ENCODE data around the gene DYSF. TPM values are rescaled to one million over a fixed set of nuclear protein-coding genes. Genes with fewer than 3 reads are reported as not detected.

DYSF gene
- total and polyA plus RNA-seq, 3 donors from 2014 or later: 6.8 to 10.9 (median 8.9) TPM

- TF ChIP-seq, protein P1, sequence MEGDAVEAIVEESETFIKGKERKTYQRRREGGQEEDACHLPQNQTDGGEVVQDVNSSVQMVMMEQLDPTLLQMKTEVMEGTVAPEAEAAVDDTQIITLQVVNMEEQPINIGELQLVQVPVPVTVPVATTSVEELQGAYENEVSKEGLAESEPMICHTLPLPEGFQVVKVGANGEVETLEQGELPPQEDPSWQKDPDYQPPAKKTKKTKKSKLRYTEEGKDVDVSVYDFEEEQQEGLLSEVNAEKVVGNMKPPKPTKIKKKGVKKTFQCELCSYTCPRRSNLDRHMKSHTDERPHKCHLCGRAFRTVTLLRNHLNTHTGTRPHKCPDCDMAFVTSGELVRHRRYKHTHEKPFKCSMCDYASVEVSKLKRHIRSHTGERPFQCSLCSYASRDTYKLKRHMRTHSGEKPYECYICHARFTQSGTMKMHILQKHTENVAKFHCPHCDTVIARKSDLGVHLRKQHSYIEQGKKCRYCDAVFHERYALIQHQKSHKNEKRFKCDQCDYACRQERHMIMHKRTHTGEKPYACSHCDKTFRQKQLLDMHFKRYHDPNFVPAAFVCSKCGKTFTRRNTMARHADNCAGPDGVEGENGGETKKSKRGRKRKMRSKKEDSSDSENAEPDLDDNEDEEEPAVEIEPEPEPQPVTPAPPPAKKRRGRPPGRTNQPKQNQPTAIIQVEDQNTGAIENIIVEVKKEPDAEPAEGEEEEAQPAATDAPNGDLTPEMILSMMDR (IDR thresholded peaks at IDR 0.05): no peak
- TF ChIP-seq POLR2A (IDR thresholded peaks at IDR 0.05): no peak
- Histone ChIP-seq H3K36me3 (ENCODE audit: low read depth, missing control alignments) (no peaks in the 10 kb centered on the region), H3K27ac (no peak overlapping the region), H3K27me3 (no peaks in the 10 kb centered on the region), H3K9me3 (no peaks in the 10 kb centered on the region), H3K4me3 (no peak overlapping the region), H3K4me1 (no peaks in the 10 kb centered on the region)
- WGBS, 2 donors: 93 to 97% methylated on average over 1 of the region's 1 CpG
- intact Hi-C loops (cut with DNase I; ENCODE audit: low total_unique reads): no loop called here
- no peak for DNase-seq
These were observed 181.2 kb downstream of the DYSF start for GRCh38 chr2:71634567-71634966.

DNA sequence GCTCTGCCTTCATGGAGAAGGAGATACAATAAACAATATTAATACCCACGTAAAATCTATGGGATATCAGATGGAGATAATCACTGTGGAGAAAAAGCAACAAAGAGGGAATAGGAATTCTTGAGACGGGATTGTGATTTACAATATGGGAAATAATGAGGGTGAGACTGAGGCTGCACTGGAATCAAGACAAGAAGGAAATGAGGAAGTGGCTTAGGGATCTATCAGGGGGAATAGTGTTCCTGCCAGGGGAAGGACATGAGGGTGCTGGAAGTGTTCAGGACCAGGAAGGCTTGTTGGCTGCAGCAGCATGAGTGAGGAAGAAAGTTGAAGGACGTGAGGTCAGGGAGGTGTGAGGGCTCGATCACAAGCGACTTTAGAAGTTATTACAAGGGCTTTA is 182.4 kb downstream of the DYSF start:
- intact Hi-C loops (cut with DNase I; ENCODE audit: low total_unique reads): no loop called here
- Histone ChIP-seq H3K27me3 (no peaks in the 10 kb centered on the region), H3K4me1 (no peaks in the 10 kb centered on the region), H3K4me3 (no peak overlapping the region), H3K27ac (no peak overlapping the region), H3K9me3 (no peaks in the 10 kb centered on the region), H3K36me3 (ENCODE audit: low read depth, missing control alignments) (no peaks in the 10 kb centered on the region)
- no peak for DNase-seq
- 84 to 94% methylated on average over 5 of the region's 5 CpGs for WGBS, 2 donors
- TF ChIP-seq, protein P1 (IDR thresholded peaks at IDR 0.05): no peak
- no peak for TF ChIP-seq POLR2A (IDR thresholded peaks at IDR 0.05)

- Histone ChIP-seq H3K4me1 (no peaks in the 10 kb centered on the region), H3K36me3 (ENCODE audit: low read depth, missing control alignments) (no peaks in the 10 kb centered on the region), H3K9me3 (no peaks in the 10 kb centered on the region), H3K27ac (no peak overlapping the region), H3K27me3 (no peaks in the 10 kb centered on the region), H3K4me3 (no peak overlapping the region)
- DNase-seq: no peak
- 83 to 87% methylated on average over 5 of the region's 5 CpGs for WGBS, 2 donors
- TF ChIP-seq, protein P1 (IDR thresholded peaks at IDR 0.05): no peak
- TF ChIP-seq POLR2A (IDR thresholded peaks at IDR 0.05): no peak
- intact Hi-C loops (cut with DNase I; ENCODE audit: low total_unique reads): no loop called here
These were observed 183.8 kb downstream of the DYSF start for GRCh38 chr2:71637168-71637567.

GRCh38 chr2:71637736-71638135 is 184.4 kb downstream of the DYSF start:
- H3K9me3 ChIP-seq: no peaks in the 10 kb centered on the region
- no peaks in the 10 kb centered on the region for H3K4me1 ChIP-seq
- no peak overlapping the region for H3K27ac ChIP-seq
- intact Hi-C loops (cut with DNase I; ENCODE audit: low total_unique reads): no loop called here
- H3K27me3 ChIP-seq: no peaks in the 10 kb centered on the region
- H3K36me3 ChIP-seq (ENCODE audit: low read depth, missing control alignments): no peaks in the 10 kb centered on the region
- DNase-seq: no peak
- TF ChIP-seq POLR2A (IDR thresholded peaks at IDR 0.05): no peak
- TF ChIP-seq, protein P1 (IDR thresholded peaks at IDR 0.05): no peak
- no peak overlapping the region for H3K4me3 ChIP-seq
- WGBS, 2 donors: 65 to 81% methylated on average over 4 of the region's 4 CpGs

DNA sequence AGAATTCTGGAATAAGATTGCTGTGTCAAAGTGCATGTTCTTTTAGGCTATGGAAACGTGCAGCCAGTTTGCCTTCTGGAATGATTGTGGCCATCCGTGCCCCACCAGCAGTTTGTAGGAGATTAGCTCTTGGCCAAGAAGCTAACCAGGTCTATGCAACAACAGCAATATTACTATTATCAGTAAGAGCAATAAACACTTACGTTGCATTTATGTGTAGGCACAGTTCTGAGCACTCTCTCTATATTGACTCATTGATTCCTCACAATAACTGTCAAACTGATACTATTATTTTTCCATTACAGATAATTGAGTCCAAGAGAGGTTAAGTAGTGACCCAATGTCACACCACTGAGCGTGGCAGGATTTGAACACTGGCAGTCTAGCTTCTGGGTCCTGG is 186.4 kb downstream of the DYSF start:
- no peaks in the 10 kb centered on the region for H3K27me3 ChIP-seq
- intact Hi-C loops (cut with DNase I; ENCODE audit: low total_unique reads): no loop called here
- H3K4me3 ChIP-seq: no peak overlapping the region
- H3K36me3 ChIP-seq (ENCODE audit: low read depth, missing control alignments): no peaks in the 10 kb centered on the region
- no peaks in the 10 kb centered on the region for H3K4me1 ChIP-seq
- no peaks in the 10 kb centered on the region for H3K9me3 ChIP-seq
- H3K27ac ChIP-seq: no peak overlapping the region
- TF ChIP-seq, protein P1 (IDR thresholded peaks at IDR 0.05): no peak
- TF ChIP-seq POLR2A (IDR thresholded peaks at IDR 0.05): no peak
- no peak for DNase-seq
- 84 to 86% methylated on average over 4 of the region's 4 CpGs for WGBS, 2 donors
